HG03520 (cell line): ENCODE results near the gene RHEBL1.

Experiments
- ATAC-seq: cut with Tn5 transposase; IDR thresholded peaks from one replicate; pipeline ENCODE4 v1.9.1; 2021; ENCODE audit warnings: mild to moderate bottlenecking, moderate library complexity; ENCODE audit not compliant: unreplicated experiment

RHEBL1 gene

DNA sequence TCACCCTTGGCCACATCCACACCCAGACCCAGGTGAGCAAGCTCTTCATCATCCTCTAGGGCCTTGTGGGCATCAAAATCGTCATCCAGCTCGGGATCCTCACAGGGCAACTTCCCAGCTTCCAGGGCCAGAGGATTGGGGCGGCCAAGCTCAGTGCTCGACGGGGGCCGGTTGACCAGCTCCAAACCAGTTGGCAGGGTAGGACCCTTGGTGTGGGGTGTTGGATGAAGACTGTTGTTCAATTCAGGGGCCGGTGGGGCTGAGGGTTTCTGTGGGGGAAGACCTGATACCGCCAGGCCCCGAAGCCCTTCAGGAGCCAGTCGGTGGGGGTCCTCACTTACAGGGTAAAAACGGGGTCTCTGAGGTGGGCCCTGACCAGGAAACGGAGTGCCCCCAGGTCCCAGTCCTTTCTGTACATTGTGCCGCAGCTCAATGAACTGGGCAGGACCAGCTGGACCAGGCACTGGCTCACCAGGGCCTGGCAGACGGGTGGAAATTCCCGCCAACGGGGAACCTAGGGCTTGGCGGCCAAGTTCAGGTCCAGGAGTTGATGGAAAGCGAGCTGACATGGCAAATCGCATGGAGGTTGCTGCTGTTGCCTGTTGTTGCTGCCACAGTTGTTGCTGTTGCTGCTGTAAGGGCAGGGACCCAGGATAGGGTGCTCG lies 31.4 kb downstream of the RHEBL1 start:
- ATAC-seq, result no peak

GRCh38 chr12:49037947-49038237 lies 31.9 kb downstream of the RHEBL1 start:
- no peak for ATAC-seq

DNA sequence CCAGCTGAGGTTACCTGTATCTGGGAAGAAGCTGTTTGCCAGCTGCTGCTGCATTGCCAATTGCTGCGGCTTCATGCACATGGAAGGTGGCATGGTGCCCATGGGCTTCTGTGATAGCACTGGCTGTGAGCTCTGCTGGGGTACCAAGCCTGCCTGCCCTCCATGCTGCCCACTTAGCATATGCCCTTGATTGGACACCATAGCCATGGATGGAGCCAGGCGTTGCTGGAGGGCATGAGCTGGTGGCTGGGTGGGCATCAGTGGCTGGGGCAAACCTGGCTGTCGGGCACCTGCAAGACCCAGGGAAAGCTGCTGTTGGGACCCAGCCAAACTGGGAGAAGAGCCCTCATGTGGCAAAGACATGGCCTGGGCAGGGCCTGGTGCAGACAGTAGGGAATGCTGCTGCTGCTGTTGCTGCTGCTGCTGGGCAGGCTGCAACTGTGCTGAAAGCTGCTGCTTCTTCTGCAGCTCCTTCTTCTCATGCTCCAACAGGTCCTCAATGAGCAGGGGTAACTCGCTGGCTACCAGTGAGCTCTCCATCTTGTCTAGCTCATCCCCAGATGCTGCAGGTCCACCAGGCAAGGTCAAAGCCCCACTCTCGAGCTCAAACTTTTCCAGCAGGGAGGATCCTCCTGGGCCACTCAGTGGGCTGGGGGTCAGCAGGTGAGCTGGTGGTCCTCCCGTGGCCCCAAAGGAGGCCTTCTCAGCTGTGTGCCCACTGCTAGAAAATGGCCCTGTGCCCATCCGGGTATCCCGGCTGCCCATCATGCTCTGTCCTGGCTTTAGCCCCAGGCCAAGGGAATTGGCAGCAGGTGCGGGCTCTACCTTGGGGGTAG lies 32.5 kb downstream of the RHEBL1 start:
- no peak for ATAC-seq

GRCh38 chr12:49036029-49036428 lies 33.8 kb downstream of the RHEBL1 start:
- no peak for ATAC-seq

DNA sequence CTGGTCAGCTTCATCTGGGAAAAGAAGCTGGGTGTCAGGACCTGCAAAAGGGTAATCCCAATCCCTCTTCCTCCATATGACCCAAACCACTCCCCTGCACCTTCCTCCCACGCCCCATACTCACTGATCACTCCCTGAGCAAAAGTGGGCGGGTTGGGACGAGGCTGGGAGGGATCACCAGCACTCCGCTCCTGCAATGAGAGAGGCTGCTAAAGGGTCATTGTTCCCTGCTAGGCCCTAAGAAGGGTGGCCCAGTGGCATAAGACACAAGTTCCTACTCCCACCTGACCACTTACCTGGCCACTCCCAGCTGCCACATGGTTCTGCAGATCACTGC lies 35.5 kb downstream of the RHEBL1 start:
- ATAC-seq, result no peak

DNA sequence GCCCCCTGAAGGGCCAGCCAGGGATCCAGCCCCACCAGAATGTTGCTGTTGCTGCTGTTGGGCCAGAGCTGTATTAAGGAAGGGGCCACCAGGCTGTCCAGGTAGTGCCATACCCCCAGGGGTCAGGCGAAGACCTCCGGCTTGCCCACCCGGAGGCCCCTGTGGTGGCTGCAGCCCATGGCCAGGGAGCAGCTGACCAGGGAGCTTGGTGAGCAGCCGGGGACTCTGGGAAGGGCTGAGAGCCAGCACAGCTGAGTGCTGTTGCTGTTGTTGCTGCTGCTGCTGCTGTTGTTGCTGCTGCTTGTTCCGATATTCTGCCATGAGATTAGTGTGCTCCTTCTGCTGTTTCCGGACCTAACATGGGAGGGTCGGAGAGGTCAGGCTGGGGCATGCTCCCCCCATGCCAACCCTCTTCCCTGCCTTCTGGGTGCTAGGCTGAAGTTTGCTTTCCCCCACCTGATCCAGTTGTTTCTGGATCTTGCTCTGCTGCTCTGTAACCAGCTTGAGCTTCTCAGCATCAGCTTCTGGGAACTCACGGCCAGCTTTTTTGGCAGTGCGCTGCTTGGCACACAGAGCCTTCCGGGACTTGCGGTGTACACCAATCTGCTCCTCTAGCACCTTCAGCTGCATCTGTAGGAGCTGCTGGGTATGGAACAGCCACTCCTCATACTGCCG lies 36.0 kb downstream of the RHEBL1 start:
- no peak for ATAC-seq

GRCh38 chr12:49032679-49033447 lies 36.9 kb downstream of the RHEBL1 start:
- no peak for ATAC-seq

DNA sequence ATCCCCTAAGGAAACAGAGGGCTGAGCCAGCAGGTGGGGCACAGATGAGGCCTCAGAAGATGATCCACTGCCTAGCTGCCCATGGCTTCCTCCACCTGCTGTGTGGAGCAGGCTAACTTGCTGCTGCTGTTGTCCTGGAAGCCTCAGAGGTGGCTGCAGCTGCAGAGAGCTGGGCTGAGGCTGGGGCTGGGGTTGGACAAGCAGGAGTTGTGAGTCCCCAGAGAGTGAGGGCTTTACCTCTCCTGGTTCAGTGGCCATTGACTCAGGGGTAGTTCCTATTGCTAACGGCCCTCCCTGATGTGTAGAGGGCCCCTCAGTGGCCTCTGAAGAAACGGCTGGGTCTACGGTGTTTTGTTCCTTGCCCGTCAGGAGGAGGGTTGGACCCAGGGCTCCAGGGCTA lies 37.5 kb downstream of the RHEBL1 start:
- no peak for ATAC-seq

- ATAC-seq, result no peak
Measured at GRCh38 chr12:49031573-49032161, 38.1 kb downstream of the RHEBL1 start.

DNA sequence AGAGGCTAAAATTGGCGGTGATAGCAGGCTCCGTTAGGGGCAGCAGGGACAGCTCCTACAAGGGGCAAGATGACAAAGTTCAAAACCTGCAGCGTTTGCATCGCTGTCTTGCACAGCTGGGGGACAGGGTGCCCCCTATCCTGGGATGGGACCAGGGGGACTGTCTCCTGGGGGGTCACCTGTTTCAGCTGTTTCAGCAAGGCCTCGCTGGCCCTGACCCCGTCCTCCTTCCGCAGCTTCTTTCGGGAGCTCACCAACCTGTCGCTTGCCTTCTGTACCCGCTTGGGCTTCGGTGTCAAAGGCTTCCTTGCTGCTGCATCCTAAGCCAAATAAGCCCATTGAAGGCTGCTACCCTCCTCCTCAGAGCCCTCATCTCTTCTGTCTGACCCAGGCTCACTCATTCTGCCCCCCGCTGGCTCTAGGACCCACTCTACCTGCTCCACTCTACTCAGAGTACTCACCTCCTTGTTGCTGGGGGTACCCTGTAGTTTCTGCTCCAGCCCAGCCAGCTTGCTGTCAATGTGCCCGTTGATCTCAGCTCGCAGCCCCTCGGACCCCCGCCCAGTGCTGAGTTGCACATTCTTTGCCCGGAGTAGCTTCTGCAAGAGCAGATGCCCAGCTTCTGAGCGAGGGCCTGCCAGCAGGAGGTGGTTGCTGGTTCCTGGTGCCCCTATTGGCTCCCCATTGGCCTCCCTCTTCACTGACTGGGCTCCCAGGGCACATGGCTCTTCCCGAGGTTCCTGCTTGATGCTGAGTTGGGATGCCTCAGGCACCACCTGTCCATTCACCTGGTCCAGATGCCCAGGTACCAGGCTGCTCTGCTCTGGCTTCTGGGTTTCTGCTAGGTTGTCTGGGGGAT lies 38.8 kb downstream of the RHEBL1 start:
- no peak for ATAC-seq

DNA sequence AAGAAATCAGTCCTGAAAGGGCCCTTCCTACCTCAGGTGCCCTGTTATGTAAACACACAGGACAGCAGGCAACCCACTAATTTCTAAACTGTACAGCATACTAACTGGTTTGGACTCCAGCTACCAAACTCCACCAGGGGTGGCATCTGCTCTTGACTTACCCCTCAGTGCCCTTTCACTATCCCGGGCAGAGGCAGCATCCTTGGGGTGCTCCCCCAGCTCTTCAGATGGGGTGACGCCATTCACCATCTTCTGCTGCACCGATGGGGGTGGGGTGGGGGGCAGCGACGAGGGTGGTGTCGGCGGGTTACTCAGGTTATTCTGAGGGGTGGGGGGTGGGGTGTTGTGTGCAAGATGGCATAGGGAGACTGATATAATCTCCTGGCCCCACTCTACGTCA lies 39.7 kb downstream of the RHEBL1 start:
- no peak for ATAC-seq

GRCh38 chr12:49028666-49029275 lies 41.0 kb downstream of the RHEBL1 start:
- no peak for ATAC-seq

DNA sequence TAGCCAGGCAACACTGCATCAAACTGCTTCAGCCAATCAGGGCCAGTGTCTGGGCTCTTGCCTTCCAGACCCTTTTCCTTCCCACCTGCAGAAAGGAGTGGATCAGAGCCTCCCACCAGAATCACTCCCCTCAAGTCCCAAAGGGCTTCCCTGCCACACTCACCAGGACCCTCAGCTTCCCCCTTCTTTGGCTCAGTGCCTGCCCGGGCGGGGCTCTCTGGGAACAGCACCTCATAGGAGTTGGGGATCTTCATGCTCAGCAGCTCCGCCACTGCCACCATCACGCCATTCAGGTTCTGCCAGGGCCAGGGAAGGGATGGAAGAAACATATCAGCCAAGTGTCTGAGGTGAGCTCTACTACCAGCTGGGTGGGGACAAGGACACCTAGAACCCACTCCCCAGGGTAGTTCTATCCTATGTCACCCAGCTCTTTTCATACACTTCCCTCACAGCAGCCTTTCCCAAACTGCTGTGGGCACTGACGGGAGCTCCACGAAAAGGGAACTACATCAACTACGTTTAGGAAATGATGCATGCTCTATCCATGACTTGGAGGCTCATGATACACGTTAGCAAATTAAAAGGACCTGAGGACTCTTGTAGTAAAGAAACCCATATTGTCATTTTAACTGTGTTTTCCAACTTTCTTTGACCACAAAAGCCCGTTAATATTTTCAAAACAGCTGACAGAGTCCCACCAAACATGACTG lies 41.8 kb downstream of the RHEBL1 start:
- no peak for ATAC-seq

DNA sequence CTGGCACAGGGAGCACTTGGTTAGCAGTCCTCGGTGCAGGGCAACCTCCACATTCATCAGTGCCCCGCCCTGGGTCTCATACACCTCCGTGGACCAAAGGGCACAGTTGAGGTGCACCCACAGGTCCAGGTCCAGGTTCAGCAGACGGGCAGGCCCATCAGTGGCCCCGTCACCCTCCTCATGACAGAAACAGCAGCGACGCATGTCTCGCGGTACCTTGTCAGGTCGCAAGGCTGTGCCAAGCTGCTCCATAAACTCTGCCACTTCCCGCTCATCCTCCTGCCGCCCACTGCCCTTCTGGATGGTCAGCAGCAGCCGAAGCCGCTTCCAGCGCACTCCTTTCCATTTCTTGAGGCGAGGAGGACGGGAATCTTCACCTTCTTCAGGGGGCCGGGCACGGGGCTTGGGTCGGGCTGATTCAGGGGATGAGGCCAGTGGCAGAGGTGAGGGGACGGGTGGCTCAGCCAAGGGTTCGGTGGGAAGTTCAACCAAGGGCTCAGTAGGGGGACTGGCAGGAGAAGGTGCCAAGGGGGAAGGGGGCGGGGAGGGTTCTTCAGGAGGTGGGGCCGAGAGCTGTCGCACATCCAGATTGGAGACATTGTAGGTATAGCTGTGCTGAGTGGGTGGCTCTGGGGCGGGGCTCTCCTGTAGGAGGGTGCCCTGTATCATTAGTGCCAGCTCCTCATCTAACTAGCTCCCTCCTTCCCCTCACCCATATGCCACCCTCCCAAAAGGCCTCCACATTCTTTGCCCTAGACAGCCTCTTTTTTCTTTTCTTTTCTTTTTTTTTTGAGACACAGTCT lies 42.9 kb downstream of the RHEBL1 start:
- ATAC-seq, result no peak

- no peak for ATAC-seq
Measured at GRCh38 chr12:49026101-49026500, 43.7 kb downstream of the RHEBL1 start.

- ATAC-seq, result no peak
Measured at GRCh38 chr12:49025463-49025862, 44.3 kb downstream of the RHEBL1 start.

- ATAC-seq, result no peak
Measured at GRCh38 chr12:49024543-49024942, 45.2 kb downstream of the RHEBL1 start.

GRCh38 chr12:49023812-49024211 lies 46.0 kb downstream of the RHEBL1 start:
- ATAC-seq, result no peak
